SK-N-SH (cell line): Measurements from ENCODE around the gene YPEL1.

ENCODE experiments used
- CTCF ChIP-seq: fragments of 200-600 bp; sonication (generic); IDR thresholded peaks from 2 replicates; pipeline ENCODE4 v1.6.1; 2017; ENCODE audit warnings: antibody characterized with exemption, mild to moderate bottlenecking, moderate library complexity
- EP300 ChIP-seq, 2 experiments: IDR thresholded peaks; 2 replicates each; pipeline versions ENCODE4 v1.4.0 to v1.6.1; 2012; ENCODE audit warnings: borderline replicate concordance in 1 of 2, low read depth in 1 of 2, low read length in 1 of 2
- POLR2AphosphoS5 ChIP-seq: IDR thresholded peaks from 2 replicates; pipeline ENCODE4 v1.6.1; 2012; ENCODE audit warnings: low read depth, low read length
- RFX5 ChIP-seq: IDR thresholded peaks from 2 replicates; pipeline ENCODE4 v1.6.1; 2012; ENCODE audit warnings: mild to moderate bottlenecking, improper control_type of control experiment, low read length
- SMC3 ChIP-seq: IDR thresholded peaks from 2 replicates; pipeline ENCODE4 v1.6.1; 2012; ENCODE audit warnings: low read depth, low read length, improper control_type of control experiment
- TAF1 ChIP-seq: IDR thresholded peaks from 2 replicates; pipeline ENCODE4 v1.6.1; 2012; ENCODE audit warnings: low read depth, mild to moderate bottlenecking, low read length, moderate library complexity, borderline replicate concordance
- TEAD4 ChIP-seq: IDR thresholded peaks from 2 replicates; pipeline ENCODE4 v1.4.0; 2012; ENCODE audit warnings: mild to moderate bottlenecking, borderline replicate concordance; ENCODE audit not compliant: insufficient read depth
- TF ChIP-seq, protein P1 (sequence below): IDR thresholded peaks from 2 replicates; pipeline ENCODE4 v1.4.0; 2012; ENCODE audit warnings: low read depth

- no peak for TF ChIP-seq TEAD4
- no peak for TF ChIP-seq CTCF
- TF ChIP-seq POLR2AphosphoS5: no peak
- no peak for TF ChIP-seq EP300 (IDR thresholded peaks at IDR 0.05; ENCODE audit: borderline replicate concordance in 1 of 2, low read depth in 1 of 2, low read length in 1 of 2)
- no peak for TF ChIP-seq SMC3
- no peak for TF ChIP-seq TAF1
- no peak for TF ChIP-seq RFX5
- TF ChIP-seq, protein P1, sequence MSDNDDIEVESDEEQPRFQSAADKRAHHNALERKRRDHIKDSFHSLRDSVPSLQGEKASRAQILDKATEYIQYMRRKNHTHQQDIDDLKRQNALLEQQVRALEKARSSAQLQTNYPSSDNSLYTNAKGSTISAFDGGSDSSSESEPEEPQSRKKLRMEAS: no peak
Observed at GRCh38 chr22:21691816-21692215, 43.8 kb downstream of the YPEL1 start.
